Measurements from ENCODE around the gene DCAF15.

Gene DCAF15

GRCh38 chr19:13995017-13995728 lies 42.9 kb downstream of the DCAF15 start:
- no peak for DNase-seq (ENCODE audit: low read depth in 2 of 2)

- no peak for DNase-seq (ENCODE audit: low read depth in 2 of 2)
Measured at GRCh38 chr19:13995878-13996765, 43.8 kb downstream of the DCAF15 start.

GRCh38 chr19:13996928-13997630 lies 44.8 kb downstream of the DCAF15 start:
- no peak for DNase-seq (ENCODE audit: low read depth in 2 of 2)

GRCh38 chr19:13997631-13997962 lies 45.3 kb downstream of the DCAF15 start:
- no peak for DNase-seq (ENCODE audit: low read depth in 2 of 2)

- DNase-seq (ENCODE audit: low read depth in 2 of 2), result no peak
Measured at GRCh38 chr19:13998426-13998825, 46.1 kb downstream of the DCAF15 start.

- no peak for DNase-seq (ENCODE audit: low read depth in 2 of 2)
Measured at GRCh38 chr19:13999085-13999484, 46.8 kb downstream of the DCAF15 start.

- no peak for DNase-seq (ENCODE audit: low read depth in 2 of 2)
Measured at GRCh38 chr19:14000691-14001375, 48.5 kb downstream of the DCAF15 start.

GRCh38 chr19:14002571-14003250 lies 50.4 kb downstream of the DCAF15 start:
- DNase-seq (ENCODE audit: low read depth in 2 of 2), result no peak

GRCh38 chr19:14003251-14004055 lies 51.1 kb downstream of the DCAF15 start:
- no peak for DNase-seq (ENCODE audit: low read depth in 2 of 2)

- DNase-seq (ENCODE audit: low read depth in 2 of 2), result no peak
Measured at GRCh38 chr19:14004619-14005348, 52.5 kb downstream of the DCAF15 start.

GRCh38 chr19:14005349-14006084 lies 53.2 kb downstream of the DCAF15 start:
- DNase-seq (ENCODE audit: low read depth in 2 of 2), result peak; percentile 92

GRCh38 chr19:14006085-14006765 lies 53.9 kb downstream of the DCAF15 start, which contains the start of gene RFX1:
Gene RFX1 (minus strand): TSS chr19:14006320. CDS start chr19:13993843, 12,477 bp downstream.
- DNase-seq (ENCODE audit: low read depth in 2 of 2), result peak; percentile 99 to 100

GRCh38 chr19:14006766-14007562 lies 54.7 kb downstream of the DCAF15 start:
- no peak for DNase-seq (ENCODE audit: low read depth in 2 of 2)
